ENCODE results near the gene EIF2AK3. TPM values are rescaled to one million over a fixed set of nuclear protein-coding genes. Genes with fewer than 3 reads are reported as not detected.

The EIF2AK3 gene
- total and polyA plus RNA-seq, 2 experiments from 2014 or later = 19.5 to 41.9 TPM

- 79% methylated on average over 4 of the region's 4 CpGs for WGBS (ENCODE audit: low lambda C conversion rate, missing lambda C conversion rate)
- H3K79me2 ChIP-seq = no peaks in the 10 kb centered on the region
- DNase-seq (ENCODE audit: low spot score) = peak; percentile 76
- no peaks in the 10 kb centered on the region for H3K36me3 ChIP-seq (replicated peaks; ENCODE audit: insufficient read depth, low read depth)
- H4K20me1 ChIP-seq (ENCODE audit: insufficient read depth, poor library complexity, severe bottlenecking) = no peaks in the 10 kb centered on the region
- H3K9me2 ChIP-seq (replicated peaks; ENCODE audit: insufficient read depth) = no peaks in the 10 kb centered on the region
- H3K9me3 ChIP-seq (ENCODE audit: low read depth) = no peaks in the 10 kb centered on the region
- no peak for TF ChIP-seq CTCF (IDR thresholded peaks at IDR 0.05; ENCODE audit: poor library complexity)
- no peak for TF ChIP-seq EZH2 (IDR thresholded peaks at IDR 0.05; ENCODE audit: borderline replicate concordance)
- TF ChIP-seq EZH2phosphoT487 (IDR thresholded peaks at IDR 0.05; ENCODE audit: low read depth, severe bottlenecking, unreplicated experiment) = no peak
- H3K4me2 ChIP-seq = no peak overlapping the region
- H3K27me3 ChIP-seq = no peaks in the 10 kb centered on the region
- H3K27ac ChIP-seq = peak overlapping the region; percentile 88
- H3K4me1 ChIP-seq (ENCODE audit: insufficient read depth) = no peaks in the 10 kb centered on the region
- no peak overlapping the region for H3K4me3 ChIP-seq
- H2AFZ ChIP-seq = no peak overlapping the region
These were observed 39.3 kb upstream of the EIF2AK3 start for GRCh38 chr2:88666576-88666975.

GRCh38 chr2:88660622-88661021 lies 33.4 kb upstream of the EIF2AK3 start:
- DNase-seq (ENCODE audit: low spot score) = no peak
- H3K27me3 ChIP-seq = no peaks in the 10 kb centered on the region
- no peak overlapping the region for H3K4me3 ChIP-seq
- H3K27ac ChIP-seq = no peak overlapping the region
- no peaks in the 10 kb centered on the region for H3K36me3 ChIP-seq (replicated peaks; ENCODE audit: insufficient read depth, low read depth)
- H3K79me2 ChIP-seq = no peaks in the 10 kb centered on the region
- 100% methylated on average over 1 of the region's 1 CpG for WGBS (ENCODE audit: low lambda C conversion rate, missing lambda C conversion rate)
- H3K9me3 ChIP-seq (ENCODE audit: low read depth) = no peaks in the 10 kb centered on the region
- H2AFZ ChIP-seq = no peak overlapping the region
- H3K4me2 ChIP-seq = no peak overlapping the region
- H3K9me2 ChIP-seq (replicated peaks; ENCODE audit: insufficient read depth) = no peaks in the 10 kb centered on the region
- H3K4me1 ChIP-seq (ENCODE audit: insufficient read depth) = peaks cover 28% of the 10 kb centered on the region
- no peaks in the 10 kb centered on the region for H4K20me1 ChIP-seq (ENCODE audit: insufficient read depth, poor library complexity, severe bottlenecking)
- no peak for TF ChIP-seq CTCF (IDR thresholded peaks at IDR 0.05; ENCODE audit: poor library complexity)
- TF ChIP-seq EZH2phosphoT487 (IDR thresholded peaks at IDR 0.05; ENCODE audit: low read depth, severe bottlenecking, unreplicated experiment) = no peak
- no peak for TF ChIP-seq EZH2 (IDR thresholded peaks at IDR 0.05; ENCODE audit: borderline replicate concordance)

GRCh38 chr2:88659538-88659915 lies 32.3 kb upstream of the EIF2AK3 start:
- WGBS (ENCODE audit: low lambda C conversion rate, missing lambda C conversion rate) = 26% methylated on average over 4 of the region's 4 CpGs
- Histone ChIP-seq H3K27me3 (no peaks in the 10 kb centered on the region), H3K27ac (peak overlapping the region; percentile 83), H3K79me2 (no peaks in the 10 kb centered on the region), H3K9me3 (ENCODE audit: low read depth) (no peaks in the 10 kb centered on the region), H3K9me2 (replicated peaks; ENCODE audit: insufficient read depth) (no peaks in the 10 kb centered on the region), H3K4me3 (no peak overlapping the region), H2AFZ (peak overlapping the region; percentile 29), H3K4me2 (peak overlapping the region; percentile 40), H3K36me3 (replicated peaks; ENCODE audit: insufficient read depth, low read depth) (no peaks in the 10 kb centered on the region), H3K4me1 (ENCODE audit: insufficient read depth) (peaks cover 28% of the 10 kb centered on the region), H4K20me1 (ENCODE audit: insufficient read depth, poor library complexity, severe bottlenecking) (no peaks in the 10 kb centered on the region)
- no peak for TF ChIP-seq EZH2 (IDR thresholded peaks at IDR 0.05; ENCODE audit: borderline replicate concordance)
- no peak for TF ChIP-seq EZH2phosphoT487 (IDR thresholded peaks at IDR 0.05; ENCODE audit: low read depth, severe bottlenecking, unreplicated experiment)
- no peak for TF ChIP-seq CTCF (IDR thresholded peaks at IDR 0.05; ENCODE audit: poor library complexity)
- DNase-seq (ENCODE audit: low spot score) = peak; percentile 70
